Limb (tissue), 2 donors: Measurements from ENCODE around the gene TLR1.

Experiments used
- DNase-seq, 2 donors: peaks; one replicate each; pipeline ENCODE4 v3.0.0-alpha.2; 2016; ENCODE audit errors: extremely low spot score in 2 of 2

Gene TLR1, protein sequence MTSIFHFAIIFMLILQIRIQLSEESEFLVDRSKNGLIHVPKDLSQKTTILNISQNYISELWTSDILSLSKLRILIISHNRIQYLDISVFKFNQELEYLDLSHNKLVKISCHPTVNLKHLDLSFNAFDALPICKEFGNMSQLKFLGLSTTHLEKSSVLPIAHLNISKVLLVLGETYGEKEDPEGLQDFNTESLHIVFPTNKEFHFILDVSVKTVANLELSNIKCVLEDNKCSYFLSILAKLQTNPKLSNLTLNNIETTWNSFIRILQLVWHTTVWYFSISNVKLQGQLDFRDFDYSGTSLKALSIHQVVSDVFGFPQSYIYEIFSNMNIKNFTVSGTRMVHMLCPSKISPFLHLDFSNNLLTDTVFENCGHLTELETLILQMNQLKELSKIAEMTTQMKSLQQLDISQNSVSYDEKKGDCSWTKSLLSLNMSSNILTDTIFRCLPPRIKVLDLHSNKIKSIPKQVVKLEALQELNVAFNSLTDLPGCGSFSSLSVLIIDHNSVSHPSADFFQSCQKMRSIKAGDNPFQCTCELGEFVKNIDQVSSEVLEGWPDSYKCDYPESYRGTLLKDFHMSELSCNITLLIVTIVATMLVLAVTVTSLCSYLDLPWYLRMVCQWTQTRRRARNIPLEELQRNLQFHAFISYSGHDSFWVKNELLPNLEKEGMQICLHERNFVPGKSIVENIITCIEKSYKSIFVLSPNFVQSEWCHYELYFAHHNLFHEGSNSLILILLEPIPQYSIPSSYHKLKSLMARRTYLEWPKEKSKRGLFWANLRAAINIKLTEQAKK

DNA sequence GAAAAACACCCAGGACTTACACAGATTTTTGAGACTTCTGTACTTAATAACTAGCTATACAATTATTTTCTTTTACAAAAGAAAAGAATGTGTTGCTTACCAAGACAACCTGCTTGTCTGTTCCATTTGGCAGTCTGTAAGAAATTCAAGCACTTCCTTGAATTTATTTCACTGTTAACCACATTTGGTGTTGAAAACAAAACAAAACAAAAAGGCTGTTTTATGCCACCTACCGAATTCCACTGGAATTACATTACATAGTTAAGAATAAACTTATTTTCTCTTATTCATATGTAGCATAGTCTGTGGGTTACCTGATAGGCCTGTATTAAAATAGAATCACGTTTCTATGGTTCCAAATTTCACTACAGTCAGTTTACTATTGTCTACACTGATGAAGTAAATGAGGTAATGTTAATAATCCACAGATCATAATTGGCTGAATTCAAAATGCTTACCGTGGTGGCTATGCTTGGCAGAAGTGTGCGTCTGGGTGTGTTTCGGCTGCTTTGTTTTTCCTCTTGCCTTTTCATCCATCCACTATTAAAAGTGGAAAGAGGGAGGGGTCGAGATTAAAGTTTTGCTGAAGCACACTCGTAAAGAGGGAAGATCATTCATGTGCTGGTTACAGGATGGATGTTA, at the start of gene TLR1:
Gene TLR1, minus strand, starts transcription at position 138 of the 642 bp plus-strand sequence. CDS start 5,960 bp downstream, outside the sequence.
- DNase-seq, result peak in 1 of 2 donors; percentile 63

DNA sequence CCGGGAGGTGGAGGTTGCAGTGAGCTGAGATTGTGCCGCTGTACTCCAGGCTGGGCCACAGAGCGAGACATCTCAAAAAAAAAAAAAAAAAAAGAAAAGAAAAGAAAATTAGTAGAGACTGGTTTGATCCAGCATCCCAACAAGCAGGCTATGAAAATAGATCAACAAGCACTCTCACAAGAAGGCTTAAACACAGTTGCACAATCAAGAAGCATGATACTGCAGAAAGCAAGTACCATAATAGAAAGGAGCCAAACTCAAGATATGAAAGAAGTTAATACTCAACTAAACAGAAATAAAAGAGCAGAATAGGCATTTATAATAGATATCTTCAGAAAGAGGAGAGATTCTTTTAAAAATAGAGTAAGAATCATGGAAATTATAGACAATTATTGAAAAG, 41.4 kb upstream of the TLR1 start:
- no peak for DNase-seq

DNA sequence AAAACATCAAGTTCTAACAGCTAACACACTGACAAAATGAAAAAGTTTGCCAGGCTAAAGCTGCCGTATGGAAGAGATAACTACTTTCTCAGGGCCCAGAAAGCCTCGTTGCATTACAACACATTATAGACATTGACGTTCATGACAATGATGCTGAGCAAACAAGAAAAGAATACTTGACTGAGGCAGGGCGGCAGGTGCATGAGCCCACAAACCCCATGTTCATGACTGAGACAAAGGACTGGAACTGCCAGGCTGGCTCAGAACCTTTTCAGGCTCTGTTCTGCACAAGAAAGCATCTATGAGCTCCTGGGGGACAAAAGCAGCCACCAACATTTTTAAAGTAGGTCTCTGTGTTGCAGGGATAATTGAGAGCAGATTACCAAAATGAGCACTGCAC, 38.4 kb upstream of the TLR1 start:
- DNase-seq, result no peak

DNA sequence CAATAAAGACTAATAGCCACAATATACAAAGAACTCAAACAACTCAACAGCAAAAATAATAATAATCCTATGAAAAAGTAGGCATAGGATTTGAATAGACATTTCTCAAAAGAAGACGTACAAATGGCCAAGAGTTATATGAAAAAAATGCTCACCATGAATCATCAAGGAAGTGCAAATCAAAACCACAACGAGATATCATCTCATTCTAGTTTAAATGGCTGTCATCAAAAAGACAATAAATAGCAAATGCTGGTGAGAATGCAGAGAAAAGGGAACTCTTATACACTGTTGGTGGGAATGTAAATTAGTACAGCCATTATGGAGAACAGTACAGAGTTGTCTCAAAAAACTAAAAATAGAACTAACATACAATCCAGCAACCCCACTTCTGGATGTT, 33.3 kb upstream of the TLR1 start:
- DNase-seq, result no peak

DNA sequence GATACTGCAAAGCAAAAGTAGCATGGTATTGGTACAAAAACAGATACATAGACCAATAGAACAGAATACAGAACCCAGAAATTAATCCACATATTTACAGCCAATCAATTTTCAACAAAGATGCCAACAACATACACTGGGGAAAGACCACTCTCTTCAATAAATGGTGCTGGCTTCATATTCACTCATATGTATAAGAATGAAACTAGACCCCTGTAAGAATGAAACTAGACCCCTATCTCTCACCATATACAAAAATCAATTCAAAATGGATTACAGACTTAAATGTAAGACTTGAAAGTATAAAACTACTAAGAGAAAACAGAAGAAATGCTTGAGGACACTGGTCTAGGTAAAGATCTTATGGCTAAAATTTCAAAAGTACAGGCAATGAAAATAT, 32.7 kb upstream of the TLR1 start:
- no peak for DNase-seq

DNA sequence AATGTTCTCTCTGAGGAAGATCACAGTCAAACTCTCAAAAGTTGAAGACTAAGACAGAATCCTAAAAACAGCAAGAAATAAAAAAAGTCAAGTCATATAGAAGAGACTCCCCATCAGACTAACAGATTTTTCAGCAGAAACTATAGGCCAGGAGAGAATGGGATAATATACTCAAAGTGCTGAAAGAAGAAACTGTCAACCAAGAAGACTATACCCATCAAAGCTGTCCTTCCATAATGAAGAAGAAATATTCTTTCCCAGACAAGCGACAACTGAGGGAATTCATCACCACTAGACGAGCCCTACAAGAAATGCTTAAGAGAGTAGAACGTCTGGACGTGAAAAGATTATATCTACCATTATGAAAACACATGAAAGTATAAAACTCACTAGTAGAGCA, 30.0 kb upstream of the TLR1 start:
- DNase-seq, result no peak

DNA sequence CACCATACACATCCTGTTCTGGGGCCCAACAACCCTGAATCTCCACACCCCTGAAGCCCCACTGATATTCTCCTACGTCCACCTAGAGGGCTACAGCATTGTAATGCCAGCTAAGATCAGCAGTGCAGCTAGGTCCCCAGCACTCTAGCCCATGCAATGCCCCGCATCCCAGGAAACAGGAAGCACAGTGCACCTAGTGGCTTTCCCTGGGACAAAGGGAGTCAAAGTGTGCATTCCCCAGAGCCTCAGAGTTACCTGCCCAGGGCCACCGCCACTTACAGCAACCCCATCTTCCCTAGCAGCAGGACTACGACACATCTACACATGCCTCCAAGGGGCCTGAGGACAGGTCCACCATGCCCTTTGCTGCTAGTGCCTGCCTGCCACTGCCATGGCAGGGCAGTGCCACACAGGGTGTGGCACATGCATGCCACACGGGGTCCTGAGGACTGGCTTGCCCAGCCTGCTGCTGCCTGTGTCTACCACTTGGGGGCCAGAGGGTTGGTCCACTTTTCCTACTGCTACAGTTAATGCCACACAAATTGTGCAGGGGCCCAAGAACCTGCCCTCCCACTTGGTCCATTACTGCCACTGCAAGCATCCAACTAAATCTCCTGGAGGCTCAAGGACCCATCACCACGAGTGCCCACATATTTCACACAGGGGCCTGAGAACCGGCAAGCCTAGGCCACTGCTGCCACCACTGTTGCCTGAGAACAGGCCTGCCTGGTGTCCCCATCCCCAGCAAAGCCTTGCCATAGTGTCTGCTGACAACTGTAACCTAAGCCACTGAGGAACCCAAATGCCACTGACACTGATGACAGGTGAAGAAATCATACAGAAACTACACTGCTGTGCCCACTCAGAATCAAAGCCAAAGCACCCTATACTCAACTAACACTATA, 28.3 kb upstream of the TLR1 start:
- no peak for DNase-seq

DNA sequence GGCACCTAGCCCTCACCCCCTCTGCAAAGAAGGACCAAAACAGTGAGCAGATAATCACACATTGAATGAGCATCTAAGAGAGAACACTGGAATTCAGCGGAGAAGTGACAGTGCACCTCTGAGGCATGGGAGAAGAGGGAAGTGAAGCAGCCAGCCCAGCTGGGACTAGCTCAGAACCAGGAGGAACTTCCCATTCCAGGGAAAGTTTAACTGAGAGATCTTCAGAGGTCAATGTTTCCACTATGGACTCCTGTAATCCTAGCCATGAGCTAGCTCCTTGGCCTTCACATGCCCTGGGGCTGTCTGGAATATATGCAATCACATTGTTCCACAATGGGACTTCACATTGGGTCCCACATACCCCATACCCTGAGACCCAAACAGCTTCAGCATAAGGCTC, 27.6 kb upstream of the TLR1 start:
- no peak for DNase-seq

DNA sequence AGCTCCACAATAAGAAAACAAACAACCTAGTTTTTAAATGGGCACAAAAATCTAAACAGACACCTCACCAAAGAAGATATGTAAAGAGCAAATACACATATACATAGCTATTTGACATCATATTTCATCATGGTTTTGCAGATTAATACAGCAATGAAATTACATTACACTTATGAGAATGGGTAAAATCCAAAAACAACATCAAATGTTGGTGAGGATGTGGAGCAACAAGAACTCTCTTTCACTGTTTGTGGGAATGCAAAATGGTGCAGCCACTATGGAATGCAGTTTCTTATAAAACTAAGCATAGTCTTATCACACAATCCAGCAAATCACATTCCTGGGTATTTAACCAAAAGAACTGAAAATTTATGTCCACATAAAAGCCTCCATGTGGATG, 27.1 kb upstream of the TLR1 start:
- DNase-seq, result no peak

DNA sequence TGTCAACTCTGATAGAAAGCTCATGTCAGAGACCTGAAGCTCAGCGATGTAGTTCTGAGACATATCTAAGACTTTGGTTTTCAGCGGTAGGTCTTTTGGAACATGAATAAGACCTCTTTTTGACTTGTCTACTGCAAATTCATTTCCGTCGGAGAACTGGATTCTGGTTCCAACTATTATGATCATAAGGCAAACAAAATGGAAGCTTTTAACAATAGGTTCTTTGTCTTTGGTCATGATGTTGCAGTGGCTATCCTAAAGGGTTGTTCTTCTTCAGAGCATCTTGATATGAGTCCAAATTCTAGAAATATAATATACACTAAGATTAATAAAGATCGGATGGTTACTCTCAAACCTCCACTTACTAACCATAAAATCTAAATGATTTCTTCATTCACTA, 24.6 kb upstream of the TLR1 start:
- DNase-seq, result no peak

DNA sequence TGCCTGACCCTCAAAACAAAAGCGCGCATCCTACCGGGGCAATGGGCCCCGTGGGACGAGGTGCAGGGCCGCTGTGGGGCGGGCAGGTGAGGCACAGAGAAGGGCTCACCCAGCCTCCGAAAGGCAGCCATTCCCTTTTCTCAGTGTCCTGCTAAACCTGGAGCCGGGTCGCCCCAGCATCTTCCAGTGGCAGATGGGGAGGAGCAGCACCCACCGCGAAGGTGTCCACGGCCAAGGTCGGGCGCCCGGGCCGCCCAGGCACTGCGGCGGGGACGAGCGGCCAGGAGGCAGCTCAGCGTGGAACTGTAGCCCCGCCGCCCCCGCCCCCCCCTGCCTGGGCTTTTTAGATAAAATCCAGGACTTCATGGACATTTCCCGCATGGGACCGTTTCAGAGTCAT, 19.2 kb upstream of the TLR1 start:
- DNase-seq, result no peak

DNA sequence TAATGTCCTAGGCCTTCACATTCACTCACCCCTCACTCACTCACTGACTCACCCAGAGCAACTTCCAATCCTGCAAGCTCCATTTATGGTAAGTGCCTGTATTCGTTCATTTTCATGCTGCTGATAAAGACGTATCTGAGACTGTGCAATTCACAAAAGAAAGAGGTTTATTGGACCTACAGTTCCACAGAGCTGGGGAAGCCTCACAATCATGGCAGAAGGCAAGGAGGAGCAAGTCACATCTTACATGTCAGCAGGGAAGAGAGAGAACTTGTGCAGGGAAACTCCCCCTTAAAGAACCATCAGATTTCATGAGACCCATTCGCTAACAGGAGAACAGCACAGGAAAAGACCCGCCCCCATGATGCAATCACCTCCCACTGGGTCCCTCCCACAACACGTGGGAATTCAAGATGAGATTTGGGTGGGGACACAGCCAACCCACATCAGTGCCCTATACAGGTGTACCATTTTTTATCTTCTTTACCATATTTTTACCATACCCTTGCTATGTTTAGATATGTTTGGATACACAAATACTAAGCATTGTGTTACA, 18.2 kb upstream of the TLR1 start:
- no peak for DNase-seq

DNA sequence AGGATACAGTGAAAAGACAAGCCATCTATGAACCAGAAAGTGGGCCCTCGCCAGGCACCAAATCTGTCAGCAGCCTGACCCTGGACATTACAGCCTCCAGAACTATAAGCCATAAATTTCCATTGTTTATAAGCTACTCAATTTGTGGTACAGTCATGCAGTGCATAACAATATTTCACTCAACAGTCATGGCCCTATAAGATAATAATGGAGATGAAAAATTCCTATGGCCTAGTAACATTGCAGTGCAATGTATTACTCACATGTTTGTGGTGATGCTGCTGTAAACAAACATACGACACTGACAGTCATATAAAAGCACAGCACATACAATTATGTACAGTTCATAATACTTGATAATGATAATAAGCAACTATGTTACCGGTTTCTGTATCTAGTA, 17.1 kb upstream of the TLR1 start:
- no peak for DNase-seq

DNA sequence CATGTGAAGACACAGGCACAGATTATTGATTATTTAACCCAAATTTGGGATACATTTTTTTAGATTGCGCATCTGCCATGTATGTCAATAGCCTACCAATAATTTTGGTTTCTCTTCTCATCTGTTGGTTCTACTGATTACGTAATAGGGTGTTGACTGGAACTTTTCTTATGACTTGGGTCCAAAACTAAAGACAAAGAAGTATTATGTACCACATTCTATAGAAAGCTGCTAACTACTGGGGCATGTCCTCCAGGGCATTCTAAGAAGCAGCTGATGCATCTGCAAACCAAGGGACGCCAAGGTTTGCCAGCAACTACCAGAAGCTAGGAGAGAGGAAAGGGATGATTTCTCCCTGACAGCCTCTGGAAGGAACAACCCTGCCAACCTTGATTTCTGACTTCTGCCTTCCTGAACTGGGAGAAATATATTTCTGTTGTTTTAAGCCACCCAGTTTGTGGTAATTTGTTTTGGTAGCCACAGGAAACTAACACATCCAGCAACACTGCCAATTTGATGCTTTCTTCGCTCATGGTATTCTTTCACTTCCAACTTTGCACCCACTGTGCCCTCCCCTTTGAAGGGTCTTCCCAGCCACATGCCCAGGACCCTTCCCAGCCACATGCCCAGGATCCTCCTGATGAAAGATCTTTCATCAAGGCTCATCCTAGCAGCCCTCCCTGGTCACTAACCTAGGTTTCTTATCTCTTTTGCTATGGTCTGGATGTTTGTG, 15.9 kb upstream of the TLR1 start:
- no peak for DNase-seq

DNA sequence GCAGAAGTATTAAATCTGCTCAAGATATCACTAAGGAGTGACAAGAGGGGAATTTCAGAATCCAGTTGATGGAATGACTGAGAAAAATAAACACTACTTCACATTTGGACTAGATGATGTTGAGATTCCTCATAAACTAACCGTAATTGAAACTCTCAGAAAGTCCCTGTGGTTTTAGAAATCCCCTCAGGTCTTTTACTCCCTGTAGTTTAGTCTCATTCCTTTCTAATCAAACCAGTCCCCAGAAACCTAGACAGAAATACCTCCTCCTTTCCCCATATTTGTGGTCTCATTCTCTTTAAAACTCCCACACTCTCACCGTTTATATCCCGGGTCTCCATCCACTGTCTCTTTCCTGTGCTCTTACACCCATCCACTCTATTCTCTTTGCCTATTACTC, 15.0 kb upstream of the TLR1 start:
- DNase-seq, result no peak

DNA sequence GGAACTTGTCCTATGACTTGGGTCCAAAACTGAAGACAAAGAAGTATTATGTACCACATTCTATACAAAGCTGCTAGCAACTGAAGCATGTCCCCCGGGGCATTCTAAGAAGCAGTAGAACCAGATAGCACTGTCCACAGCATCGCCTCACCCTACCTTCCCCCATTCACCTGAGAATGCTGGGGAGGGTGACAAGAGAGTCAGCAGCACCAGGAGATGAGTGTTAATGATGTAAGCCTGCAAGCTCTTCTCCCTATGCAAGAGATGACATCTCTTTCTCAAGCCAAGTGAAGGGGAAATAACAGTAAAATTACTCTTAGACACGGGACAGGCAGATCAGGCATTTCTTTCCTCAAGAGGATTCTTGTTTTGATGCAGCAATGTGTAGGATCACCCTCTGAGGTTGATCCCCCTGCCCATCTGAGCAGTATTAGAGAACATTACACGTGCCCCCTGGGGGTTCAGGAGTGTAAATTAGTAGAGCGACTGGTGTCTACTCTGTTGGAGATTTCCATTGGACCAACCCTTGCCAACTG, 13.9 kb upstream of the TLR1 start:
- DNase-seq, result no peak

DNA sequence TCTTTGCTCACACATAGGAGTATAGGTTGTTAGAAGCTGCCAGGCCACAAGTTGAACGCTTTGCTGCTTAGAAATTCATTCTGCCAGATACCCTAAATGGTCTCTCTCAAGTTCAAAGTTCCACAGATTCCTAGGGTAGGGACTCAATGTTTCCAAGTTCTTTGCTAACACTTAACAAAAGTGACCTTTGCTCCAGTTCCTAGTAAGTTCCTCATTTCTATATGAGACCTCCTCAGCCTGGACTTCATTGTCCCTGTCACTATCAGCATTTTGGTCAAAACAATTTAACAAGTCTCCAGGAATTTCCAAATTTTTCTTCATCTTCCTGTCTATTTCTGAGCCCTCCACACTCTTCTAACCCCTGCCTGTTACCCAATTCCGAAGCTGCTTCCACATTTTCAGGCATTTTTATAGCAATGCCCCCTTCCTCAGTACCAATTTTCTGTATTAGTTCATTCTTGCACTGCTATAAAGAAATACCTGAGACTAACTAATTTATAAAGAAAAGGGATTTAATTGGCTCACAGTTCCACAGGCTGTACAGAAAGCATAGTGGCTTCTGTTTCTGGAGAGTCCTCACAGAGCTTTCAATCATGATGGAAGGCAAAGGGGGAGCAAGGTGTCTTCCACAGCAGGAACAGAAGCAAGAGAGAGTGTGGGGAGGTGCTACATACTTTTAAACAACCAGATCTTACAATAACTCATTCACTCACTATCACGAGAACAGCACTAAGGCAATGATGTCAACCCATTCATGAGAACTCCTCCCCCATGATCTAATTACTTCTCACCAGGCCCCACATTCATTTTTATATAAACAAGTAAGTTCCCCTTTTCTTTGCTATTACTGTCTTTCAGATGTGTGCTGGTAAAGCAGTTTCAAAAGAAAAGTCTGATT, 11.5 kb upstream of the TLR1 start:
- no peak for DNase-seq

DNA sequence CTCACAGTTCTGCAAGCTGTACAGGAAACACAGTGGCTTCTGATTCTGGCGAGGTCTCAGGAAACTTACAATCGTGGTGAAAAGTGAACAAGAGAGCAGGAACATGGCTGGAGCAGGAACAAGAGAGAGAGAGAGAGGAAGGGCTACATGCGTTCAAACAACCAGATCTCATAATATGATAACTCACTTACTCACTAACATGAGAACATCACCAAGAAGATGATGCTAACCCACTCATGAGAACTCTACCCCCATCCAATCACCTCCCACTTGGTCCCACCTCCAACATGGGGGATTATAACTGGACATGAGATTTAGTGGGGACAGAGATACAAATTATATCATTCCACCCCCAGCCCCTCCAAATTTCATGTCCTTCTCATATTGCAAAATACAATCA, 9.8 kb upstream of the TLR1 start:
- no peak for DNase-seq

DNA sequence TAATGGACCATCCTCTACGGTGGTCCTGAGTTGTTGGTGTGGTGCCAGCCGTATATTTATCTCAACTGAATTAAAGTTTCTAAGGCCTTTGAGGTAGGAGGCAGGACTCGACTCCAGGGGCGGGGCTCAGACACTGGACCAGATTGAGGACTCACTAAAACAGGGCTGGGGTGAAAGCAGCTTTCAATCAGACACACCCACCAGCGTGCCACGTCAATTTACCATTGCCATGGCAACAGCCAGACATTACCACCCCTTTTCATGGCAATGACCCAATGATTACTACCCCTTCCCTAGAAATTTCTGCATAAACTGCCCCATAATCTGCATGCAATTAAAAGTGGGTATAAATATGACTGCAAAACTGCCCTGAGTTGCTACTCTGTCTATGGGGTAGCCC, 6.7 kb upstream of the TLR1 start:
- no peak for DNase-seq
